Measurements from ENCODE around the gene FOXA2. TPM values are rescaled to one million over a fixed set of nuclear protein-coding genes. Genes with fewer than 3 reads are reported as not detected.

The FOXA2 gene
- total and polyA plus RNA-seq, 2 of the 13 experiments (the other 11 are each of a cell fraction or from before 2014, with no cell fraction given), result 8.8 to 12.2 TPM

- no peak for TF ChIP-seq ZNF746 (CRISPR knock-in tag; IDR thresholded peaks at IDR 0.05)
- TF ChIP-seq, protein P1, sequence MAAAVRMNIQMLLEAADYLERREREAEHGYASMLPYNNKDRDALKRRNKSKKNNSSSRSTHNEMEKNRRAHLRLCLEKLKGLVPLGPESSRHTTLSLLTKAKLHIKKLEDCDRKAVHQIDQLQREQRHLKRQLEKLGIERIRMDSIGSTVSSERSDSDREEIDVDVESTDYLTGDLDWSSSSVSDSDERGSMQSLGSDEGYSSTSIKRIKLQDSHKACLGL (CRISPR knock-in tag; IDR thresholded peaks at IDR 0.05), result no peak; the same call in 1 of the 2 replicates
- peak; percentile 18; the same call in 1 of the 2 replicates for TF ChIP-seq ERF (CRISPR knock-in tag; IDR thresholded peaks at IDR 0.05)
- no peak for TF ChIP-seq MNT (IDR thresholded peaks at IDR 0.05)
- TF ChIP-seq ISL2 (CRISPR knock-in tag; IDR thresholded peaks at IDR 0.05), result peak; percentile 34; the same call in 1 of the 2 replicates
- peak; percentile 21; the same call in 1 of the 2 replicates for TF ChIP-seq POGZ (CRISPR knock-in tag; IDR thresholded peaks at IDR 0.05)
- TF ChIP-seq POLR2A (IDR thresholded peaks at IDR 0.05; ENCODE audit: insufficient read depth in 1 of 2, low read depth in 2 of 2, low read length in 2 of 2), result peak; percentile 70 to 77; a peak in 3 of 4 replicates
- 0 out of 2 replicates have a peak, but pooled peaks have one; percentile 28 for TF ChIP-seq ZNF124 (CRISPR knock-in tag; IDR thresholded peaks at IDR 0.05)
- TF ChIP-seq, protein P2, sequence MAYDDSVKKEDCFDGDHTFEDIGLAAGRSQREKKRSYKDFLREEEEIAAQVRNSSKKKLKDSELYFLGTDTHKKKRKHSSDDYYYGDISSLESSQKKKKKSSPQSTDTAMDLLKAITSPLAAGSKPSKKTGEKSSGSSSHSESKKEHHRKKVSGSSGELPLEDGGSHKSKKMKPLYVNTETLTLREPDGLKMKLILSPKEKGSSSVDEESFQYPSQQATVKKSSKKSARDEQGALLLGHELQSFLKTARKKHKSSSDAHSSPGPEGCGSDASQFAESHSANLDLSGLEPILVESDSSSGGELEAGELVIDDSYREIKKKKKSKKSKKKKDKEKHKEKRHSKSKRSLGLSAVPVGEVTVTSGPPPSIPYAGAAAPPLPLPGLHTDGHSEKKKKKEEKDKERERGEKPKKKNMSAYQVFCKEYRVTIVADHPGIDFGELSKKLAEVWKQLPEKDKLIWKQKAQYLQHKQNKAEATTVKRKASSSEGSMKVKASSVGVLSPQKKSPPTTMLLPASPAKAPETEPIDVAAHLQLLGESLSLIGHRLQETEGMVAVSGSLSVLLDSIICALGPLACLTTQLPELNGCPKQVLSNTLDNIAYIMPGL (CRISPR knock-in tag; IDR thresholded peaks at IDR 0.05; ENCODE audit: borderline replicate concordance in 1 of 2, low read depth in 1 of 2), result peak in 1 of 2 experiments; percentile 64; a peak in 2 of 4 replicates
- peak; percentile 48; the same call in 1 of the 2 replicates for TF ChIP-seq ZNF224 (CRISPR knock-in tag; IDR thresholded peaks at IDR 0.05)
- TF ChIP-seq NCOA1 (CRISPR knock-in tag; IDR thresholded peaks at IDR 0.05), result no peak
- TF ChIP-seq, protein P3, sequence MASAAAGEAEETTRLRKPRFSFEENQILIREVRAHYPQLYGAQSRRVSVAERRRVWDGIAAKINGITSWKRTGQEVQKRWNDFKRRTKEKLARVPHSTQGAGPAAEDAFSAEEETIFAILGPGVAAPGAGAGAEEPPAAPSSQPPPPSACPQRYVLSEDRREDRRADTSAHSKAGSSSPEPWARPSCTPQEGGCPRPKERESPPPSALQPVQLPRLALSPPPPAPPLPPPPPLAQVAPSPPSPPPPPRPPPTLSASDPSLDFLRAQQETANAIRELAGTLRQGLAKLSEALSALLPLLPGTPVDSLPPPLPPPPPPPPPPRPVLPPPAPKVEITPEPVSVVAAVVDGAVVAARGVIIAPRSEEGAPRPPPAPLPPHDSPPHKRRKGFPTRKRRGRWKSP (CRISPR knock-in tag; IDR thresholded peaks at IDR 0.05), result peak; percentile 74; the same call in 1 of the 2 replicates
- TF ChIP-seq HMG20B (CRISPR knock-in tag; conservative IDR thresholded peaks at IDR 0.05), result no peak
- TF ChIP-seq ZBTB42 (CRISPR knock-in tag; IDR thresholded peaks at IDR 0.05), result no peak
- TF ChIP-seq KLF9 (CRISPR knock-in tag; IDR thresholded peaks at IDR 0.05; ENCODE audit: low read depth), result no peak
- TF ChIP-seq HDAC1 (CRISPR knock-in tag; IDR thresholded peaks at IDR 0.05), result 0 out of 2 replicates have a peak, but pooled peaks have one; percentile 46
- TF ChIP-seq CCAR2 (optimal IDR thresholded peaks at IDR 0.05; ENCODE audit: low read depth, low read length), result no peak
- TF ChIP-seq ZNF570 (CRISPR knock-in tag; IDR thresholded peaks at IDR 0.05; ENCODE audit: borderline replicate concordance), result 0 out of 2 replicates have a peak, but pooled peaks have one; percentile 7
- TF ChIP-seq RBFOX2 (IDR thresholded peaks at IDR 0.05; ENCODE audit: low read depth, low read length), result peak; percentile 79
- no peak for TF ChIP-seq ZNF678 (CRISPR knock-in tag; IDR thresholded peaks at IDR 0.05)
- no peak for TF ChIP-seq MZF1 (CRISPR knock-in tag; IDR thresholded peaks at IDR 0.05; ENCODE audit: borderline replicate concordance)
- TF ChIP-seq HNRNPUL1 (IDR thresholded peaks at IDR 0.05; ENCODE audit: low read depth, low read length), result no peak
- no peak for TF ChIP-seq ATF7 (IDR thresholded peaks at IDR 0.05)
- no peak for TF ChIP-seq ATF7 (CRISPR knock-in tag; IDR thresholded peaks at IDR 0.05)
- no peak for TF ChIP-seq SMARCE1 (IDR thresholded peaks at IDR 0.05; ENCODE audit: borderline replicate concordance)
- no peak for TF ChIP-seq ZNF33A (CRISPR knock-in tag; IDR thresholded peaks at IDR 0.05; ENCODE audit: borderline replicate concordance)
- no peak for TF ChIP-seq MTA3 (CRISPR knock-in tag; IDR thresholded peaks at IDR 0.05)
Measured at GRCh38 chr20:22577515-22578220, 6.7 kb downstream of the FOXA2 start (continued).
